ENCODE data around the gene FMN1. TPM values are rescaled to one million over a fixed set of nuclear protein-coding genes. Genes with fewer than 3 reads are reported as not detected.

Gene FMN1
- total RNA-seq, 1 experiment from 2014 or later, result 2.4 TPM

GRCh38 chr15:33226559-33227181 is 32.2 kb upstream of the FMN1 start:
- H3K79me2 ChIP-seq (ENCODE audit: low read length), result no peaks in the 10 kb centered on the region
- no peaks in the 10 kb centered on the region for H4K20me1 ChIP-seq (ENCODE audit: low read length)
- H3K4me2 ChIP-seq (ENCODE audit: low read length), result no peak overlapping the region
- H3K27ac ChIP-seq (ENCODE audit: low read length), result no peak overlapping the region
- ChIA-PET POLR2A (ENCODE audit: unreplicated experiment) (no interaction called here), CTCF (no interaction called here)
- peak; percentile 78 for ATAC-seq
- no peaks in the 10 kb centered on the region for H3K36me3 ChIP-seq (ENCODE audit: low read depth, low read length)
- H3K4me3 ChIP-seq (ENCODE audit: low read length), result no peak overlapping the region
- no peaks in the 10 kb centered on the region for H3K4me1 ChIP-seq (ENCODE audit: insufficient read depth, low read length)
- intact Hi-C loops (cut with micrococcal nuclease), result loop anchor here (1.0 kb wide), 1 partner anchor 140 kb away; no protein-coding TSS in a partner anchor
- H3K9me2 ChIP-seq (replicated peaks; ENCODE audit: low read length), result no peaks in the 10 kb centered on the region
- H3K27me3 ChIP-seq (ENCODE audit: low read length), result 0 out of 2 replicates have a peak, but pooled peaks cover 6% of the 10 kb centered on the region
- no peak overlapping the region for H3K9ac ChIP-seq (ENCODE audit: low read length)
- H3F3A ChIP-seq (ENCODE audit: low read length, unreplicated experiment), result no peaks in the 10 kb centered on the region
- no TSS peak for BruUV-seq (replicated peaks)
- no peaks in the 10 kb centered on the region for H3K9me3 ChIP-seq (ENCODE audit: low read length)
- peak; percentile 81 for DNase-seq
- H2AFZ ChIP-seq (ENCODE audit: low read length), result no peak overlapping the region
- peak; percentile 69 for TF ChIP-seq CTCF (conservative IDR thresholded peaks at IDR 0.05; ENCODE audit: low read depth, low read length)
- TF ChIP-seq EZH2 (IDR thresholded peaks at IDR 0.05; ENCODE audit: low read length, unreplicated experiment), result no peak

GRCh38 chr15:33218071-33218491 is 23.6 kb upstream of the FMN1 start:
- H3K79me2 ChIP-seq (ENCODE audit: low read length), result no peaks in the 10 kb centered on the region
- intact Hi-C loops (cut with micrococcal nuclease), result no loop called here
- H3K9me3 ChIP-seq (ENCODE audit: low read length), result no peaks in the 10 kb centered on the region
- no peak for DNase-seq
- POLR2A ChIA-PET (ENCODE audit: unreplicated experiment), result no interaction called here
- H3K9me2 ChIP-seq (replicated peaks; ENCODE audit: low read length), result no peaks in the 10 kb centered on the region
- no peaks in the 10 kb centered on the region for H3K4me1 ChIP-seq (ENCODE audit: insufficient read depth, low read length)
- no peaks in the 10 kb centered on the region for H3F3A ChIP-seq (ENCODE audit: low read length, unreplicated experiment)
- no peaks in the 10 kb centered on the region for H3K27me3 ChIP-seq (ENCODE audit: low read length)
- ATAC-seq, result no peak
- H2AFZ ChIP-seq (ENCODE audit: low read length), result no peak overlapping the region
- H3K4me3 ChIP-seq (ENCODE audit: low read length), result no peak overlapping the region
- no TSS peak for BruUV-seq (replicated peaks)
- no peaks in the 10 kb centered on the region for H3K36me3 ChIP-seq (ENCODE audit: low read depth, low read length)
- CTCF ChIA-PET, result interaction anchor here (0.7 kb wide), 1 partner anchor 482 kb away, joined by 3 read pairs; no protein-coding TSS in a partner anchor
- TF ChIP-seq EZH2 (IDR thresholded peaks at IDR 0.05; ENCODE audit: low read length, unreplicated experiment) (no peak), EZH2phosphoT487 (IDR thresholded peaks at IDR 0.05; ENCODE audit: borderline replicate concordance, low read length) (no peak), CTCF (conservative IDR thresholded peaks at IDR 0.05; ENCODE audit: low read depth, low read length) (no peak)
- no peaks in the 10 kb centered on the region for H4K20me1 ChIP-seq (ENCODE audit: low read length)
- H3K9ac ChIP-seq (ENCODE audit: low read length), result no peak overlapping the region
- no peak overlapping the region for H3K4me2 ChIP-seq (ENCODE audit: low read length)
- H3K27ac ChIP-seq (ENCODE audit: low read length), result no peak overlapping the region

All from PC-3 (cell line).